GM21423 (cell line): ENCODE data around the gene RHBDD3.
"Not testable (repeated sequence)": the region's sequence is repeated elsewhere in the genome, so short reads cannot be mapped to it uniquely, and the experiment has no call there.

Source experiments
- ATAC-seq: cut with Tn5 transposase; IDR thresholded peaks from one replicate; pipeline ENCODE4 v1.9.1; 2021; ENCODE audit warnings: mild to moderate bottlenecking, moderate library complexity; ENCODE audit not compliant: unreplicated experiment

RHBDD3 gene

GRCh38 chr22:29219881-29220670, 47.7 kb downstream of the RHBDD3 start:
- no peak for ATAC-seq

- ATAC-seq: not testable (repeated sequence)
Observed at GRCh38 chr22:29219409-29219782, 48.4 kb downstream of the RHBDD3 start.

GRCh38 chr22:29218758-29219408, 48.9 kb downstream of the RHBDD3 start:
- no peak for ATAC-seq

- no peak for ATAC-seq
Observed at GRCh38 chr22:29217827-29218757, 49.7 kb downstream of the RHBDD3 start.

- ATAC-seq: no peak
Observed at GRCh38 chr22:29216873-29217666, 50.7 kb downstream of the RHBDD3 start.

- no peak for ATAC-seq
Observed at GRCh38 chr22:29216011-29216872, 51.5 kb downstream of the RHBDD3 start.

- ATAC-seq: no peak
Observed at GRCh38 chr22:29215012-29215860, 52.5 kb downstream of the RHBDD3 start.

GRCh38 chr22:29214232-29214631, 53.5 kb downstream of the RHBDD3 start:
- no peak for ATAC-seq

GRCh38 chr22:29213493-29213892, 54.3 kb downstream of the RHBDD3 start:
- no peak for ATAC-seq

GRCh38 chr22:29212743-29213142, 55.0 kb downstream of the RHBDD3 start:
- no peak for ATAC-seq

GRCh38 chr22:29211466-29211865, 56.3 kb downstream of the RHBDD3 start:
- ATAC-seq: no peak

- ATAC-seq: no peak
Observed at GRCh38 chr22:29211066-29211465, 56.7 kb downstream of the RHBDD3 start.
